ENCODE measurements around the gene USP30. TPM values are rescaled to one million over a fixed set of nuclear protein-coding genes. Genes with fewer than 3 reads are reported as not detected.
A peak's percentile ranks its signal among the peaks of the same experiment; 100 is the strongest.

USP30 gene
- total RNA-seq, 1 donor from 2014 or later, result 13.0 TPM

DNA sequence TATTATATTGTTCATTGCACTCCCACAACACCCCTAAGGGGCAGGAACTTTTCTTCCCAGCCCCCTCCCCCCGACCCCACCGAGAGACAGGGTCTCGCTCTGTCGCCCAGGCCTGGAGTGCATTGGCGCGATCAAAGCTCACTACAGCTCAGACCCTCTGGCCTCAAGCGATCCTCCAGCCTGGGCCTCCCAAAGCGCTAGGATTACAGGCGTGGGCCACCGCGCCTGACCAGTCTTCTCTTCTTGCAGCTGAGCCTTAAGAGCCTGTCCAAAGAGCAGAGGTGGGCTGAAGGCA, 44.7 kb downstream of the USP30 start:
- no peak for DNase-seq (ENCODE audit: low read depth)
- peak overlapping the region; percentile 67 for H3K4me3 ChIP-seq (ENCODE audit: low read depth, low read length)
- TF ChIP-seq, protein P1, sequence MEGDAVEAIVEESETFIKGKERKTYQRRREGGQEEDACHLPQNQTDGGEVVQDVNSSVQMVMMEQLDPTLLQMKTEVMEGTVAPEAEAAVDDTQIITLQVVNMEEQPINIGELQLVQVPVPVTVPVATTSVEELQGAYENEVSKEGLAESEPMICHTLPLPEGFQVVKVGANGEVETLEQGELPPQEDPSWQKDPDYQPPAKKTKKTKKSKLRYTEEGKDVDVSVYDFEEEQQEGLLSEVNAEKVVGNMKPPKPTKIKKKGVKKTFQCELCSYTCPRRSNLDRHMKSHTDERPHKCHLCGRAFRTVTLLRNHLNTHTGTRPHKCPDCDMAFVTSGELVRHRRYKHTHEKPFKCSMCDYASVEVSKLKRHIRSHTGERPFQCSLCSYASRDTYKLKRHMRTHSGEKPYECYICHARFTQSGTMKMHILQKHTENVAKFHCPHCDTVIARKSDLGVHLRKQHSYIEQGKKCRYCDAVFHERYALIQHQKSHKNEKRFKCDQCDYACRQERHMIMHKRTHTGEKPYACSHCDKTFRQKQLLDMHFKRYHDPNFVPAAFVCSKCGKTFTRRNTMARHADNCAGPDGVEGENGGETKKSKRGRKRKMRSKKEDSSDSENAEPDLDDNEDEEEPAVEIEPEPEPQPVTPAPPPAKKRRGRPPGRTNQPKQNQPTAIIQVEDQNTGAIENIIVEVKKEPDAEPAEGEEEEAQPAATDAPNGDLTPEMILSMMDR (conservative IDR thresholded peaks at IDR 0.05; ENCODE audit: low read depth, low read length), result no peak

DNA sequence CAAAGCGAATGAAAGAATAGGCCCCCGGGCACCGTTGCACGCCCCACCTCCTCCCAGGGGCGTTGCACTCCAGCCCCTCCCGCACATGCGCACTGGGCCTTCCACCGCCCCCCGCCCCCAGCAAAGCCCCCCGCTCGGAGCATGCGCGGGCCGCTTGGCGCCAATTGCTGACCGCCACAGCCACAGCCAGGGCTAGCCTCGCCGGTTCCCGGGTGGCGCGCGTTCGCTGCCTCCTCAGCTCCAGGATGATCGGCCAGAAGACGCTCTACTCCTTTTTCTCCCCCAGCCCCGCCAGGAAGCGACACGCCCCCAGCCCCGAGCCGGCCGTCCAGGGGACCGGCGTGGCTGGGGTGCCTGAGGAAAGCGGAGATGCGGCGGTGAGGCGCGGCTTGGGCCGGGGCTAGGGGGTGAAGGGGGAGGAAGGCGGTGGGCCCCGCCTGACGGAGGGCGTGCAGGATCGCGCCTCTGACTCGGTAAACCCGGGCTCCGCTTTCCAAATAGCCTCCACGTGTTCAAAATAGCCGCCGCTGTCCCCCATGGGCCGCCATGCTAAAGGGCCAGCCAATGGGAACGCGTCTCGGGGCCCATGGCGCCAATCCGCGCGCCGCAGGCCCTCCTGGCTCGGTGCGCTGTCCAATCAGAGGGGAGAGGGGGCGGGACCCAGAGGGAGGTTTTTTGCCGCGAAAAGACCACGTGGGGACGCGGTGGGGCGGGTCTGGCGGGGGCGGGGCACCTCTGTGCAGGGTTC, 45.2 kb downstream of the USP30 start, which contains the start of gene UNG:
UNG (plus strand) TSS at position 163 of the 748 bp plus-strand sequence; CDS start at position 246, 83 bp downstream.
- peak within 1 kb of the TSS; percentile 84 for H3K4me3 ChIP-seq (ENCODE audit: low read depth, low read length)
- no peak for DNase-seq (ENCODE audit: low read depth)
- TF ChIP-seq, protein P1 (conservative IDR thresholded peaks at IDR 0.05; ENCODE audit: low read depth, low read length), result no peak

- peak overlapping the region; percentile 84 for H3K4me3 ChIP-seq (ENCODE audit: low read depth, low read length)
- TF ChIP-seq, protein P1 (conservative IDR thresholded peaks at IDR 0.05; ENCODE audit: low read depth, low read length), result no peak
- DNase-seq (ENCODE audit: low read depth), result no peak
These were observed 45.8 kb downstream of the USP30 start for GRCh38 chr12:109098183-109098604.

- TF ChIP-seq, protein P1 (conservative IDR thresholded peaks at IDR 0.05; ENCODE audit: low read depth, low read length), result no peak
- H3K4me3 ChIP-seq (ENCODE audit: low read depth, low read length), result peak overlapping the region; percentile 84
- no peak for DNase-seq (ENCODE audit: low read depth)
These were observed 46.3 kb downstream of the USP30 start for GRCh38 chr12:109098651-109099050.

GRCh38 chr12:109099431-109100020, 47.1 kb downstream of the USP30 start:
- DNase-seq (ENCODE audit: low read depth), result no peak
- TF ChIP-seq, protein P1 (conservative IDR thresholded peaks at IDR 0.05; ENCODE audit: low read depth, low read length), result no peak
- H3K4me3 ChIP-seq (ENCODE audit: low read depth, low read length), result peak overlapping the region; percentile 84

GRCh38 chr12:109100741-109101140, 48.4 kb downstream of the USP30 start:
- TF ChIP-seq, protein P1 (conservative IDR thresholded peaks at IDR 0.05; ENCODE audit: low read depth, low read length), result no peak
- no peak for DNase-seq (ENCODE audit: low read depth)
- H3K4me3 ChIP-seq (ENCODE audit: low read depth, low read length), result no peak overlapping the region
